ENCODE results near the gene DKK3.

DNA sequence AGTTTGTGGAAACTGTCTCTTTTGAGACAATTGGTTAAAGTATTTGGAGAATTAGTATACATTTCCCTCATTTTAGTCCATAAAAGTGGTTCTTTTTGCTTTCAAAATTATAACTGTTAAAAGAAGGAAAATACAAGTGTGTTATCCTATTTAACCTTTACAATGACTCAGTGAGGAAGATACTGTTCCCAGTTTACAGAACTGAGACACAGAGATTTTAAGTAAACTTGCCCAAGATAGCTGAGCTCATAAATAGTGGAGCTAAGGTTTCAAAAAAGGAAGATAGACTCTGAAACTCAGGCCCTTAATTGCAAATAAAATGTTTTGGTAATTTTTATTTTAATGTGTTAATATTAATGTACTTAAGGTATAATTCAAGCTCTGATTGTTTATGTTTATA, 58.9 kb downstream of the DKK3 start:
- TF ChIP-seq YY1 (IDR thresholded peaks at IDR 0.05; ENCODE audit: insufficient read depth, insufficient read length) (no peak), SUZ12 (IDR thresholded peaks at IDR 0.05; ENCODE audit: extremely low read depth, insufficient read depth, insufficient read length) (no peak)
